Measurements from ENCODE around the gene ELL.
"Not testable (repeated sequence)": the region's sequence is repeated elsewhere in the genome, so short reads cannot be mapped to it uniquely, and the experiment has no call there.

GRCh38 chr19:18402455-18403248 is 119.2 kb downstream of the ELL start:
- not testable (repeated sequence) for TF ChIP-seq CTCF, POLR2A (IDR thresholded peaks at IDR 0.05)
